ENCODE data around the gene SMIM36.

- TF ChIP-seq POLR2A (IDR thresholded peaks at IDR 0.05): no peak
- TF ChIP-seq EP300 (IDR thresholded peaks at IDR 0.05): no peak
These were observed 13.4 kb upstream of the SMIM36 start for GRCh38 chr17:55524440-55525220.
